OCI-LY7 (cell line): Measurements from ENCODE around the gene GGCT. TPM values are rescaled to one million over a fixed set of nuclear protein-coding genes. Genes with fewer than 3 reads are reported as not detected.

ENCODE experiments used
- BruUV-seq: library from RNA; stranded (reverse); fragments of 400-500 nt; replicated peaks from 2 replicates; lab custom pipeline; 2021; lab: Mats Ljungman, UMichigan
- CTCF ChIA-PET: fragments of 300-600 bp; sonication (Branson Sonifier 250); formaldehyde crosslinking; loops from one replicate; lab custom pipeline; 2022; ENCODE audit warnings: antibody characterized with exemption; ENCODE audit not compliant: unreplicated experiment; lab: Charles Lee
- POLR2A ChIA-PET: fragments of 300-600 bp; sonication (Branson Sonifier 250); formaldehyde crosslinking; loops from one replicate; lab custom pipeline; 2022; ENCODE audit warnings: antibody characterized with exemption; lab: Charles Lee
- DNase-seq: peaks from one replicate; pipeline ENCODE4 v3.0.0-alpha.2; 2015; ENCODE audit warnings: low spot score
- H2AFZ ChIP-seq: fragments of 200-600 bp; sonication (generic), shearing (Covaris generic); 2 replicates; pipeline ENCODE4 v1.6.1; 2014; ENCODE audit warnings: mild to moderate bottlenecking, antibody characterized with exemption, low read length, moderate library complexity
- H3K27ac ChIP-seq: fragments of 200-600 bp; sonication (generic); 2 replicates; pipeline ENCODE4 v1.5.1; 2014; ENCODE audit warnings: mixed run types, low read depth, mild to moderate bottlenecking, moderate library complexity, low read length, inconsistent platforms; ENCODE audit not compliant: poor library complexity, severe bottlenecking
- H3K36me3 ChIP-seq: fragments of 200-600 bp; sonication (generic); 2 replicates; pipeline ENCODE4 v1.6.1; 2014; ENCODE audit warnings: mild to moderate bottlenecking, antibody characterized with exemption, low read length, moderate library complexity, mixed read lengths; ENCODE audit not compliant: insufficient read depth
- H3K4me1 ChIP-seq: fragments of 200-600 bp; sonication (generic); 2 replicates; pipeline ENCODE4 v1.5.1; 2014; ENCODE audit warnings: mild to moderate bottlenecking, low read length; ENCODE audit not compliant: insufficient read depth, poor library complexity, severe bottlenecking
- H3K4me2 ChIP-seq: fragments of 200-600 bp; sonication (generic); 2 replicates; pipeline ENCODE4 v1.6.1; 2014; ENCODE audit warnings: mild to moderate bottlenecking, low read length
- H3K4me3 ChIP-seq: fragments of 200-600 bp; sonication (generic); 2 replicates; pipeline ENCODE4 v1.5.1; 2014; ENCODE audit warnings: mild to moderate bottlenecking, low read depth, low read length; ENCODE audit not compliant: poor library complexity, severe bottlenecking
- H3K79me2 ChIP-seq: fragments of 200-600 bp; sonication (generic); 2 replicates; pipeline ENCODE4 v1.6.1; 2016; ENCODE audit warnings: low read depth, mild to moderate bottlenecking, low read length, moderate library complexity, mixed read lengths; ENCODE audit not compliant: insufficient read depth
- H3K9me2 ChIP-seq: fragments of 200-600 bp; sonication (generic); 2 replicates; pipeline ENCODE4 v1.6.1; 2016; ENCODE audit warnings: mild to moderate bottlenecking, low read length, mixed read lengths; ENCODE audit not compliant: insufficient read depth
- H3K9me3 ChIP-seq: fragments of 200-600 bp; sonication (generic); 2 replicates; pipeline ENCODE4 v1.6.1; 2014; ENCODE audit warnings: mild to moderate bottlenecking, mixed run types, low read length, mixed read lengths
- H4K20me1 ChIP-seq: fragments of 200-600 bp; sonication (generic); 2 replicates; pipeline ENCODE4 v1.6.1; 2014; ENCODE audit warnings: mild to moderate bottlenecking, antibody characterized with exemption, low read length, moderate library complexity, mixed read lengths; ENCODE audit not compliant: insufficient read depth
- CTCF ChIP-seq: fragments of 200-600 bp; sonication (generic); conservative IDR thresholded peaks from 2 replicates; pipeline ENCODE4 v1.5.1; 2014; ENCODE audit warnings: mild to moderate bottlenecking, antibody characterized with exemption, low read length, moderate library complexity, mixed read lengths
- EZH2phosphoT487 ChIP-seq: fragments of 200-600 bp; sonication (generic); IDR thresholded peaks from 2 replicates; pipeline ENCODE4 v1.6.1; 2018; ENCODE audit warnings: low read depth, borderline replicate concordance, mild to moderate bottlenecking, mixed run types, antibody characterized with exemption, low read length, moderate library complexity, mixed read lengths
- intact Hi-C: fragments of 100-400 bp; cut with micrococcal nuclease; formaldehyde crosslinking; loops from one replicate; pipeline ENCODE4 v1.10.0; 2022; ENCODE audit not compliant: unreplicated experiment
- total RNA-seq, 2 experiments: library from RNA; depleted of rRNA in 1 of 2; stranded (reverse); fragments of >200 nt in 1 of 2; shearing (Covaris generic) in 1 of 2; gene quantifications; 2 replicates each; pipeline ENCODE4 v1.2.3, GENCODE V29; 2014 to 2022

GGCT gene
- total RNA-seq, 2 experiments from 2014 or later, result 70.3 to 81.3 TPM

- DNase-seq, result no peak
- no peak overlapping the region for H2AFZ ChIP-seq
- no peaks in the 10 kb centered on the region for H3K79me2 ChIP-seq
- no peak overlapping the region for H3K27ac ChIP-seq
- peaks cover 11% of the 10 kb centered on the region for H3K4me1 ChIP-seq
- no peaks in the 10 kb centered on the region for H3K36me3 ChIP-seq
- H3K4me3 ChIP-seq, result no peak overlapping the region
- no TSS peak for BruUV-seq
- H3K9me3 ChIP-seq, result no peaks in the 10 kb centered on the region
- intact Hi-C loops, result loop anchor here (5.0 kb wide), 4 partner anchors 51 to 286 kb away; no protein-coding TSS in a partner anchor
- TF ChIP-seq EZH2phosphoT487, result no peak
- TF ChIP-seq CTCF, result no peak
- H3K9me2 ChIP-seq, result no peaks in the 10 kb centered on the region
- no peak overlapping the region for H3K4me2 ChIP-seq
- ChIA-PET CTCF (no interaction called here), POLR2A (no interaction called here)
- H4K20me1 ChIP-seq, result no peaks in the 10 kb centered on the region
Observed at GRCh38 chr7:30448461-30449189, 56.0 kb downstream of the GGCT start.

- Histone ChIP-seq H4K20me1 (no peaks in the 10 kb centered on the region), H3K4me3 (no peak overlapping the region), H2AFZ (no peak overlapping the region), H3K79me2 (no peaks in the 10 kb centered on the region), H3K4me1 (peaks cover 11% of the 10 kb centered on the region), H3K36me3 (no peaks in the 10 kb centered on the region), H3K27ac (no peak overlapping the region), H3K9me2 (no peaks in the 10 kb centered on the region), H3K4me2 (no peak overlapping the region), H3K9me3 (no peaks in the 10 kb centered on the region)
- intact Hi-C loops, result loop anchor here (5.0 kb wide), 4 partner anchors 50 to 285 kb away; no protein-coding TSS in a partner anchor
- ChIA-PET POLR2A (interaction anchor here (0.6 kb wide), 1 partner anchor 160 kb away, joined by 3 read pairs; no protein-coding TSS in a partner anchor), CTCF (no interaction called here)
- no TSS peak for BruUV-seq
- TF ChIP-seq EZH2phosphoT487 (no peak), CTCF (no peak)
- no peak for DNase-seq
Observed at GRCh38 chr7:30447466-30447865, 57.2 kb downstream of the GGCT start.

Other genes starting within 250 kb of the GGCT start
- 18.0 and 24.7 TPM in 2 replicates for gene ZNRF2, start 220.2 kb downstream of the GGCT start, total RNA-seq (2014; rRNA removed; shearing (Covaris generic))
- gene ZNRF2, start 220.2 kb downstream of the GGCT start, total RNA-seq (2022), result 21.2 and 25.7 TPM in 2 replicates
- gene NOD1, start 26.0 kb downstream of the GGCT start, total RNA-seq (2014; rRNA removed; shearing (Covaris generic)), result 8.4 and 9.5 TPM in 2 replicates
- 10.3 and 11.9 TPM in 2 replicates for gene NOD1, start 26.0 kb downstream of the GGCT start, total RNA-seq (2022)
- gene GARS1, start 90.0 kb upstream of the GGCT start, total RNA-seq (2014; rRNA removed; shearing (Covaris generic)), result 161 and 178 TPM in 2 replicates
- 355 and 375 TPM in 2 replicates for gene GARS1, start 90.0 kb upstream of the GGCT start, total RNA-seq (2022)
- not detected in 2 replicates for gene CRHR2, start 177.6 kb upstream of the GGCT start, total RNA-seq (2014; rRNA removed; shearing (Covaris generic))
- gene CRHR2, start 177.6 kb upstream of the GGCT start, total RNA-seq (2022), result not detected in 2 replicates
- gene INMT, start 247.3 kb upstream of the GGCT start, total RNA-seq (2014; rRNA removed; shearing (Covaris generic)), result not detected in 2 replicates
- 0.15 and 0.32 TPM in 2 replicates for gene INMT, start 247.3 kb upstream of the GGCT start, total RNA-seq (2022)